Measurements from ENCODE around the gene C19orf12. TPM values are rescaled to one million over a fixed set of nuclear protein-coding genes. Genes with fewer than 3 reads are reported as not detected.

C19orf12 gene
- total and polyA plus RNA-seq, 2 of the 13 experiments (the other 11 are each of a cell fraction or from before 2014, with no cell fraction given) = 17.7 to 34.4 TPM

GRCh38 chr19:29666578-29667386 is 48.3 kb downstream of the C19orf12 start (continued):
- peak; percentile 25 to 87 for TF ChIP-seq REST (IDR thresholded peaks at IDR 0.05; ENCODE audit: borderline replicate concordance in 1 of 2, low read depth in 1 of 2, low read length in 2 of 2)
- TF ChIP-seq ZMYM3 (CRISPR knock-in tag; IDR thresholded peaks at IDR 0.05) = no peak
- 0 out of 2 replicates have a peak, but pooled peaks have one; percentile 35 for TF ChIP-seq MIER2 (CRISPR knock-in tag; IDR thresholded peaks at IDR 0.05)
- TF ChIP-seq PHF21A (CRISPR knock-in tag; IDR thresholded peaks at IDR 0.05) = peak; percentile 36; the same call in 1 of the 2 replicates

DNA sequence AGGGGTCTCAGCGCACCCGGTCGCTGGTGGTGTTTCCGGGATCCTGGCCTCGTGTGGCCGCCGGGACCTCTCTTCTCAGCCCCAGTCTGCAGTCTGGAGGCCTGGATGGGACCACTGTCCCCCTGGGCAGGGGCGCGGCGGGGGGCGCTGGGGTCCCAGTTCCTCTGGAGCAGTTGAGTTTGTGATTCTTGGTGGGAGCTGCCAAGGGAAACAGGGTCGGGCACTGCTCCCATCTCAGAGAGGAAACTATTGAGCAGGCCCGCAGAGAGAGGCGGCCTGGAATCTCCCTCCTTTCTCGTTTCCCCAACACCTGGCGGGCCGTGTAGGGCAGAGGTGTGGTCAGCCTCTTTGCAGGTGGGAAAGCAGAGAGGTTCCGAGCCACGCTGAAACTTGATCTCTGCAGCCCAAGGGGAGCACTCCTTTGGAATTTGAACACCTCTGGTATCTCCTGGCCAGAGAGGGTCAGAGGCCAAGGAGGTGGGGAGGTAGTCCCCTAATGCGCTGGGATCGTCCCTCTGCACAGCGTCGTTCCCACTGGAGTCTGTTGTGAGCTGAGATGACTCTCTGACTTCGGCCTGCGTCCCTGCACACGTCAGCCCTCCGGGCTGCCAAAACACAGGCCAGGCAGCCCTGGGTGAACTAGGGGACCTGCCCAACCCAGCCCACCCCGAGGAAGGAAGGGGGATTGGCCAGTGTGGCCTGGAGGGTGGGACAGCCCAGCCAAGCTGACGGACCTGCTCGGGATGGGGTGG is 49.1 kb downstream of the C19orf12 start:
- ChIA-PET POLR2A (interaction anchor here (1.1 to 4.1 kb wide), 6 partner anchors 46 to 276 kb away, joined by 4 to 32 read pairs (median 5); partner anchors contain the start of genes C19orf12, POP4 and URI1), CTCF (ENCODE audit: low intra/inter-chr PET ratio, low total read pairs) (no interaction called here)
- intact Hi-C loops (cut with micrococcal nuclease; ENCODE audit: unreplicated experiment) (loop anchor here (2.0 kb wide), 1 partner anchor 55 kb away; no protein-coding TSS in a partner anchor), in situ Hi-C loops (cut with HindIII; ENCODE audit: extremely low pct_ligation_motif_present, low pct_unique_long_range_greater_than_20kb) (no loop called here)
- peak; percentile 60 for ATAC-seq
- Histone ChIP-seq H3K27me3 (ENCODE audit: control insufficient read depth in 1 of 2, insufficient read depth in 2 of 2, low read length in 2 of 2) (peaks cover 10 to 20% of the 10 kb centered on the region in 2 experiments; a peak in 4 of 5 replicates), H3K9ac (ENCODE audit: insufficient read depth, low read depth, low read length) (peak overlapping the region; percentile 66), H3K4me1 (ENCODE audit: insufficient read depth, low read length) (peaks cover 55% of the 10 kb centered on the region), H3K36me3 (replicated peaks in 1 of 2; ENCODE audit: control insufficient read depth in 1 of 2, insufficient read depth in 2 of 2, low read length in 2 of 2) (no peaks in the 10 kb centered on the region), H3K4me3 (replicated peaks in 1 of 3; ENCODE audit: insufficient read depth in 1 of 3, low read depth in 2 of 3, low read length in 3 of 3) (peak overlapping the region; percentile 68 to 90 (median 73)), H3K4me2 (ENCODE audit: low read depth, low read length) (peak overlapping the region; percentile 91), H3K79me2 (ENCODE audit: insufficient read depth, low read length) (no peaks in the 10 kb centered on the region), H3K27ac (ENCODE audit: extremely low read length, insufficient read depth, low read length) (peak overlapping the region; percentile 48), H2AFZ (ENCODE audit: low read length) (peak overlapping the region; percentile 62), H4K20me1 (ENCODE audit: insufficient read depth, low read length) (peaks cover 5% of the 10 kb centered on the region; the same call in 1 of the 2 replicates), H3K9me3 (ENCODE audit: low read length) (no peaks in the 10 kb centered on the region)
- DNase-seq (ENCODE audit: low spot score) = no peak
- FAIRE-seq = no peak
- WGBS (ENCODE audit: low lambda C conversion rate) = 0% methylated on average over 6 of the region's 30 CpGs
- BruUV-seq (replicated peaks) = TSS peak; percentile 53
- TF ChIP-seq HMGXB4 (CRISPR knock-in tag; IDR thresholded peaks at IDR 0.05; ENCODE audit: borderline replicate concordance in 1 of 2, low read depth in 1 of 2) = no peak
- TF ChIP-seq ZFY (CRISPR knock-in tag; IDR thresholded peaks at IDR 0.05) = peak; percentile 37; the same call in 1 of the 2 replicates
- no peak for TF ChIP-seq ZSCAN29 (CRISPR knock-in tag; conservative IDR thresholded peaks at IDR 0.05)
- no peak for TF ChIP-seq CHCHD3 (CRISPR knock-in tag; IDR thresholded peaks at IDR 0.05)
- TF ChIP-seq ZNF605 (CRISPR knock-in tag; IDR thresholded peaks at IDR 0.05) = peak; percentile 43; the same call in 1 of the 2 replicates
- TF ChIP-seq, protein P1, sequence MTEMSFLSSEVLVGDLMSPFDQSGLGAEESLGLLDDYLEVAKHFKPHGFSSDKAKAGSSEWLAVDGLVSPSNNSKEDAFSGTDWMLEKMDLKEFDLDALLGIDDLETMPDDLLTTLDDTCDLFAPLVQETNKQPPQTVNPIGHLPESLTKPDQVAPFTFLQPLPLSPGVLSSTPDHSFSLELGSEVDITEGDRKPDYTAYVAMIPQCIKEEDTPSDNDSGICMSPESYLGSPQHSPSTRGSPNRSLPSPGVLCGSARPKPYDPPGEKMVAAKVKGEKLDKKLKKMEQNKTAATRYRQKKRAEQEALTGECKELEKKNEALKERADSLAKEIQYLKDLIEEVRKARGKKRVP (CRISPR knock-in tag; IDR thresholded peaks at IDR 0.05) = peak in 1 of 2 experiments; percentile 36; a peak in 1 of 4 replicates
- 0 out of 2 replicates have a peak, but pooled peaks have one; percentile 55 for TF ChIP-seq ZBTB7B (CRISPR knock-in tag; IDR thresholded peaks at IDR 0.05)
- peak; percentile 26 for TF ChIP-seq RBM39 (IDR thresholded peaks at IDR 0.05; ENCODE audit: low read depth, low read length, poor library complexity, severe bottlenecking)
